Gastrocnemius medialis (tissue), 4 donors: ENCODE results near the gene MAP1LC3B. TPM values are rescaled to one million over a fixed set of nuclear protein-coding genes. Genes with fewer than 3 reads are reported as not detected.

ENCODE experiments used
- ATAC-seq, 2 donors: fragments of 150-250 bp; one replicate each; pipeline ENCODE4 v1.9.1; 2016
- DNase-seq, 2 donors: peaks; one replicate each; pipeline ENCODE4 v3.0.0-alpha.2; 2019
- H3K27ac ChIP-seq, 4 donors: fragments of 200-600 bp; sonication (generic); 1 replicate in 1 of 4; 2 replicates in 3 of 4; pipeline ENCODE4 v1.5.1; 2016 to 2018; ENCODE audit warnings: mild to moderate bottlenecking in 2 of 4, moderate library complexity in 1 of 4
- H3K27me3 ChIP-seq, 3 donors: fragments of 200-600 bp; sonication (generic) in 2 of 3; 1 replicate in 1 of 3; 2 replicates in 2 of 3; pipeline versions ENCODE4 v1.5.1 to v1.6.0; 2016 to 2019; ENCODE audit warnings: mild to moderate bottlenecking in 1 of 3, moderate library complexity in 1 of 3
- H3K36me3 ChIP-seq, 2 donors: fragments of 200-600 bp; sonication (generic) in 1 of 2; one replicate each; pipeline ENCODE4 v1.5.1; 2017 to 2018
- H3K4me1 ChIP-seq, 2 donors: fragments of 200-600 bp; sonication (generic) in 1 of 2; one replicate each; pipeline ENCODE4 v1.5.1; 2016 to 2017; ENCODE audit warnings: mild to moderate bottlenecking in 2 of 2
- H3K4me3 ChIP-seq, 4 donors: fragments of 200-600 bp; sonication (generic) in 3 of 4; 1 replicate in 1 of 4; 2 replicates in 3 of 4; pipeline ENCODE4 v1.5.1; 2016 to 2019; ENCODE audit warnings: mild to moderate bottlenecking in 2 of 4
- H3K9me3 ChIP-seq, 3 donors: fragments of 200-600 bp; sonication (generic) in 2 of 3; 1 replicate in 1 of 3; 2 replicates in 2 of 3; pipeline ENCODE4 v1.5.1; 2016 to 2019
- CTCF ChIP-seq, 5 experiments: fragments of 450-650 bp in 3 of 5; fragments of 200-600 bp in 2 of 5; sonication (generic) in 2 of 5; IDR thresholded peaks in 4 of 5; conservative IDR thresholded peaks in 1 of 5; 1 replicate in 4 of 5; 2 replicates in 1 of 5; pipeline ENCODE4 v1.5.1; 2016 to 2019; ENCODE audit warnings: antibody characterized with exemption in 5 of 5, mild to moderate bottlenecking in 3 of 5, moderate library complexity in 3 of 5
- POLR2A ChIP-seq, 2 donors: fragments of 450-650 bp; IDR thresholded peaks; one replicate each; pipeline ENCODE4 v1.6.1; 2017; ENCODE audit warnings: antibody characterized with exemption in 2 of 2, mild to moderate bottlenecking in 2 of 2, moderate library complexity in 2 of 2
- in situ Hi-C, 4 donors: fragments of 200-750 bp; cut with MboI; loops; one replicate each; pipeline versions ENCODE4 v1.15.0 to v1.8.0; 2017; ENCODE audit warnings: low sequenced_read_pairs in 4 of 4
- intact Hi-C: fragments of 100-400 bp; cut with DNase I; formaldehyde crosslinking; loops from one replicate; pipeline ENCODE4 v1.15.1; 2023; ENCODE audit warnings: low total_unique reads
- total RNA-seq, 4 donors: library from RNA; depleted of rRNA; stranded (reverse); fragments of >200 nt; gene quantifications; one replicate each; pipeline versions ENCODE4 v1.1.0 to v1.2.3, GENCODE V29; 2016

Gene MAP1LC3B
- total RNA-seq, 4 donors from 2014 or later = 76.3 to 165 (median 122) TPM

DNA sequence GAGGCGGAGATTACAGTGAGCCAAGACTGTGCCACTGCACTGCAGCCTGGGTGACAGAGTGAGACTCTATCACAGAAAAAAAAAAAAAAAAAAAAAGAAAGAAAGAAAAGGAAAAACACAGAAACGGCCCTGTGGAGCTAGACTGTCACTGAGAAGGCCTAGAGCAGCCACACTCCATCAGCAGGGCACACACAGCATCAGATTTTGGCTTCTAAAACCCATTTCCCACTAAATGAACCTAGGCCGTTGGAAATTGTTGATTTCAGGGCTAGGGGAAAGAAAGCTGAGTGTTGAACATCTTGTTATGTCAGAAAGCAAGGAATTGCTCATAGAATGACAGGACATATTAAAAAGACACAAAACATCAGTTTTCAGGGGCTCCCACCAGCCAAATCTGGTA, 51.8 kb downstream of the MAP1LC3B start:
- in situ Hi-C loops = no loop called here
- no peak for TF ChIP-seq POLR2A (IDR thresholded peaks at IDR 0.05)
- no peak for TF ChIP-seq CTCF (IDR thresholded peaks at IDR 0.05 in 4 of 5, conservative IDR thresholded peaks at IDR 0.05 in 1 of 5)
- no peak for ATAC-seq

DNA sequence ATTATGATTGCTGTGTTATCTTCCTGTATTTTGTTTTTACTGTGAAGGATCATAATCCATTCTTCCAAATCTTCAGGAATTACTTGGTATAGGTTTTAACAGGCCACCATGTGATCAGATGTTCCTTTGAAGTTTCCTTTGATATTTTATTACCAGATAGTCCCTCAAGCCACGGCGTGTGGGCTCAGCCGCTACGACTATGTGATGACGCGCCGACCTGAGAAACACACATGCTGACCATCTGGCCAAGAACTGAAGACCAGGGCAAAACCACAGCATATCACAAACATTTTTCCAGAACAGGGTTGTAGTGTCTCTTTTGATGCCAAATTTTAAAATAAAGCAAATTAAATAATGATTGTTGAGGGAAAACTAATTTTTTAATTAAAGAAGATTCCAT, 53.4 kb downstream of the MAP1LC3B start:
- DNase-seq (no peak), ATAC-seq (no peak)
- in situ Hi-C loops (no loop called here), intact Hi-C loops (no loop called here)
- Histone ChIP-seq H3K36me3 (peaks cover 0 to 22% of the 10 kb centered on the region in 2 donors), H3K9me3 (no peaks in the 10 kb centered on the region), H3K27ac (no peak overlapping the region), H3K27me3 (no peaks in the 10 kb centered on the region), H3K4me3 (no peak overlapping the region), H3K4me1 (peaks cover 8 to 14% of the 10 kb centered on the region in 2 donors)
- TF ChIP-seq POLR2A (IDR thresholded peaks at IDR 0.05) = no peak
- no peak for TF ChIP-seq CTCF (IDR thresholded peaks at IDR 0.05 in 4 of 5, conservative IDR thresholded peaks at IDR 0.05 in 1 of 5)

More for the DNA sequence above, 51.8 kb downstream of the MAP1LC3B start:
- no peaks in the 10 kb centered on the region for H3K9me3 ChIP-seq
- no peaks in the 10 kb centered on the region for H3K27me3 ChIP-seq
- intact Hi-C loops = no loop called here
- H3K27ac ChIP-seq = no peak overlapping the region
- H3K36me3 ChIP-seq = peaks cover 0 to 21% of the 10 kb centered on the region in 2 donors
- H3K4me1 ChIP-seq = peaks cover 8 to 14% of the 10 kb centered on the region in 2 donors
- H3K4me3 ChIP-seq = no peak overlapping the region
- DNase-seq = no peak

DNA sequence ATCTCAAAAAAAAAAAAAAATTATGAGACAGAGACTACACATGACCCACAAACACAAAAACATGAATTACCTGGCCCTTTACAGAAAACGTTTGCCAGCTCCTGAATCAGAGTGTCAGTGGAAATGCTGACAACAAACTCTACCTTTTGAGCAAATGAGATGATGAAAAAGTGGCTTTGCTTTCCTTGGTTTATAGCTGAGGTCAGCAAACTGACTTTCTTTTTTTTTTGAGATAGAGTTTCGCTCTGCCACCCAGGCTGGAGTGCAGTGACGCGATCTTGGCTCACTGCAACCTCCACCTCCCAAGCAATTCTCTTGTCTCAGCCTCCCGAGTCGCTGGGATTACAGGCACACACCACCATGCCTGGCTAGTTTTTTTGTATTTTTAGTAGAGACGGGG, 54.3 kb downstream of the MAP1LC3B start:
- no peak overlapping the region for H3K4me3 ChIP-seq
- in situ Hi-C loops = no loop called here
- no peaks in the 10 kb centered on the region for H3K9me3 ChIP-seq
- no peak for ATAC-seq
- peaks cover 12 to 14% of the 10 kb centered on the region in 2 donors for H3K4me1 ChIP-seq
- H3K36me3 ChIP-seq = peaks cover 0 to 22% of the 10 kb centered on the region in 2 donors
- no peaks in the 10 kb centered on the region for H3K27me3 ChIP-seq
- no peak overlapping the region for H3K27ac ChIP-seq
- no peak for DNase-seq
- intact Hi-C loops = no loop called here
- TF ChIP-seq CTCF (IDR thresholded peaks at IDR 0.05 in 4 of 5, conservative IDR thresholded peaks at IDR 0.05 in 1 of 5) (no peak), POLR2A (IDR thresholded peaks at IDR 0.05) (no peak)

DNA sequence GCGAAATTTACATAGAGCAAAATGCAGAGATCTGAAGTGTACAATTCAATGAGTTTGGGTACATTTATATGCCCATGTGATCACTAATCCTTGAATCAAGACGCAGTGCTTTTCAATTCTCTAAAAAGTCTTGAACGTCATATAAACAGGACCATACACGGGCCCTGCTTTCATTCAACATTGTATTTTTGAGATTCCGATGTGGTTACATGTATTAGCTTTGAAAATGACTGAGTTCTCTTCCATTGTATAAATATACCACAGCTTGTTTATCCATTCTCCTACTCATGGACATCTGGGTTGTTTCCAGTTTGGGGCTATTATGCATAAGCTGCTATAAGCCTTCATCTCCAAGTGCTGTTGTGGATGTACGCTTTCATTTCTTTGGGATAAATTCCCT, 55.2 kb downstream of the MAP1LC3B start:
- H3K27me3 ChIP-seq = no peaks in the 10 kb centered on the region
- no peak for TF ChIP-seq CTCF (IDR thresholded peaks at IDR 0.05 in 4 of 5, conservative IDR thresholded peaks at IDR 0.05 in 1 of 5)
- TF ChIP-seq POLR2A (IDR thresholded peaks at IDR 0.05) = no peak
- intact Hi-C loops = no loop called here
- peaks cover 11 to 13% of the 10 kb centered on the region in 2 donors for H3K4me1 ChIP-seq
- in situ Hi-C loops = no loop called here
- no peak overlapping the region for H3K4me3 ChIP-seq
- peaks cover 0 to 22% of the 10 kb centered on the region in 2 donors for H3K36me3 ChIP-seq
- H3K27ac ChIP-seq = no peak overlapping the region
- ATAC-seq (no peak), DNase-seq (no peak)
- no peaks in the 10 kb centered on the region for H3K9me3 ChIP-seq

GRCh38 chr16:87448866-87449265, 56.7 kb downstream of the MAP1LC3B start:
- H3K4me1 ChIP-seq = peaks cover 0 to 5% of the 10 kb centered on the region in 2 donors
- intact Hi-C loops (no loop called here), in situ Hi-C loops (no loop called here)
- DNase-seq (no peak), ATAC-seq (no peak)
- H3K36me3 ChIP-seq = peaks cover 0 to 22% of the 10 kb centered on the region in 2 donors
- H3K9me3 ChIP-seq = no peaks in the 10 kb centered on the region
- no peak for TF ChIP-seq POLR2A (IDR thresholded peaks at IDR 0.05)
- TF ChIP-seq CTCF (IDR thresholded peaks at IDR 0.05 in 4 of 5, conservative IDR thresholded peaks at IDR 0.05 in 1 of 5) = no peak
- H3K4me3 ChIP-seq = no peak overlapping the region
- H3K27me3 ChIP-seq = no peaks in the 10 kb centered on the region
- no peak overlapping the region for H3K27ac ChIP-seq
